ENCODE results near the gene IP6K1.
"Not testable (repeated sequence)": the region's sequence is repeated elsewhere in the genome, so short reads cannot be mapped to it uniquely, and the experiment has no call there.

The IP6K1 gene
- total RNA-seq: 48.8 reads per million, percentile 67 among the genes with 10 or more reads in this experiment

GRCh38 chr3:49786357-49787181 is at the start of gene IP6K1:
IP6K1 (minus strand) TSS chr3:49786542; CDS start chr3:49748040, 38,502 bp downstream.
- peak; percentile 100 for DNase-seq

GRCh38 chr3:49831341-49831740 is 45.0 kb upstream of the IP6K1 start:
- DNase-seq: no peak

DNA sequence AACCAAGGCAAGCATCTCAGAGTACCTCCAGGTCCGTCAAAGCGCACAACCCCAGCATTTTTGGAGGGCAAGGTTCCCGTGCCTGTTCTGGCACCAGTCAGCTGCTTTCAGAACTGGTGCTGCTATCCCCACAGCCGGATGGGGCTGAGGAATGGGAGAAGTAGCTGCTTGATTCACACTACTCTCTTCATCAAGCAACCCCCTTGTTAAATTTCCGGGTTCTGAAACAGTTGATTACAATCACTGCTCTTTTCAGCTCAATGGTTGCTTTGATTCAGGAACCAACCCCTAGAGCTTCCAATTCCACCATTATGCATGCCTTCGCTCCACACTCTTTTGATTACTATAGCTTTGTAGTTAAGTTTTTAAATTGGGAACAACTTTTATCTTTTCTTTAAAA is 39.7 kb upstream of the IP6K1 start:
- DNase-seq: no peak

GRCh38 chr3:49823131-49823530 is 36.8 kb upstream of the IP6K1 start:
- not testable (repeated sequence) for DNase-seq

- DNase-seq: no peak
Observed at GRCh38 chr3:49813497-49814174, 27.3 kb upstream of the IP6K1 start, which contains the start of gene UBA7. UBA7 (minus strand) TSS chr3:49813953; CDS start chr3:49813787, 166 bp downstream.

- no peak for DNase-seq
Observed at GRCh38 chr3:49812916-49813496, 26.7 kb upstream of the IP6K1 start.

DNA sequence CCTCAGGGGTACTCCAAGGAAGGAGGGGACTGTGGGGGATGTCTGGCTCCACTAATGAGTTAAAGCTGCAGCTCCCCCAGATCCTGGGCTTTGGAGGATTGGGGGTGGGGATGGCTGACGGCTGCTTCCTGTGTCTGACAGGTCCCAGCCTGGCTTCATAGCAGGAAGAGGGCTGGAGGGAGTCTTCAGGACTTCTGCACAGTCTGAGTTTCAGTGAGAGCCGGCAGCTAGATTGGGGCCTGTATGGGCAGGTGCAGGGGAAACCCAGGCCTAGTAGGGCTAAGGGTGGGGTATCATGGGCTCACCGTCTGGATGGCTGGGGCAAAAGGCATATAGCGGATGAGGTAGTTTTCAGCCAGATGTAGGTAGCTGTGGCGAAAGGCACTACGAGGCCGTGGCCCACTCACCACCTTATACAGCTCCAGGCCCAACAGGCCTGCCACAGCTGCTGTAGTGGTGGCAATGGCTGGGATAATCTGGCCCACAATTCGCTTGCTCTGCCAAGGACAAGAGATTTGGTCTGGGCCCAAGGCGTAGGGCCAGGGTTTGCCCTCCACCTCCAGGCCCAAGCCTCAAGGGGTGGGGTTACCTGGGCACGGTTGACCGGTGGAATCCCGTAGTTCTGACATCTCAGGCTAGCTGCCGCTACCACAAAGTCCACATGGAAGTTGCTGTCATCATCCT is 21.2 kb upstream of the IP6K1 start:
- no peak for DNase-seq

DNA sequence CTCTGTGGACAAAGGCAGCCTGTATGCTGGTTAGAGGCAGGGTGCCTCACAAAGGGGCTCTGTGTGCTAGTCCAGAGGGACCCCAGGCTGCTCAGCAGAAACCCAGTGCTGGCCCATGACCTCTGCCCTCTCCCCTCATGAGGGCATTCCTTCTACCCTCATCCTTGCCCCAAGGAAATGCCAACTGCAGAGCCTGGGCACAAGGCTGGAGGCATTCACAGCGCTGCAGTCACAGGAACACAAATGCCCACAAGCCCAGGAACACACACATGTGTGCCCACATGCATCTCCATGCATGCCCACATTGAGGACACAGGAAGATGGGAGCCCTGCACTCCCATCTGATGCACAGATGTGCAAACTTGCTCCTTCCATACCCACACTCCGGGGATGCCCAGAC is 20.5 kb upstream of the IP6K1 start:
- no peak for DNase-seq

- DNase-seq: no peak
Observed at GRCh38 chr3:49805897-49806701, 19.8 kb upstream of the IP6K1 start.

GRCh38 chr3:49805367-49805782 is 19.0 kb upstream of the IP6K1 start:
- DNase-seq: no peak

DNA sequence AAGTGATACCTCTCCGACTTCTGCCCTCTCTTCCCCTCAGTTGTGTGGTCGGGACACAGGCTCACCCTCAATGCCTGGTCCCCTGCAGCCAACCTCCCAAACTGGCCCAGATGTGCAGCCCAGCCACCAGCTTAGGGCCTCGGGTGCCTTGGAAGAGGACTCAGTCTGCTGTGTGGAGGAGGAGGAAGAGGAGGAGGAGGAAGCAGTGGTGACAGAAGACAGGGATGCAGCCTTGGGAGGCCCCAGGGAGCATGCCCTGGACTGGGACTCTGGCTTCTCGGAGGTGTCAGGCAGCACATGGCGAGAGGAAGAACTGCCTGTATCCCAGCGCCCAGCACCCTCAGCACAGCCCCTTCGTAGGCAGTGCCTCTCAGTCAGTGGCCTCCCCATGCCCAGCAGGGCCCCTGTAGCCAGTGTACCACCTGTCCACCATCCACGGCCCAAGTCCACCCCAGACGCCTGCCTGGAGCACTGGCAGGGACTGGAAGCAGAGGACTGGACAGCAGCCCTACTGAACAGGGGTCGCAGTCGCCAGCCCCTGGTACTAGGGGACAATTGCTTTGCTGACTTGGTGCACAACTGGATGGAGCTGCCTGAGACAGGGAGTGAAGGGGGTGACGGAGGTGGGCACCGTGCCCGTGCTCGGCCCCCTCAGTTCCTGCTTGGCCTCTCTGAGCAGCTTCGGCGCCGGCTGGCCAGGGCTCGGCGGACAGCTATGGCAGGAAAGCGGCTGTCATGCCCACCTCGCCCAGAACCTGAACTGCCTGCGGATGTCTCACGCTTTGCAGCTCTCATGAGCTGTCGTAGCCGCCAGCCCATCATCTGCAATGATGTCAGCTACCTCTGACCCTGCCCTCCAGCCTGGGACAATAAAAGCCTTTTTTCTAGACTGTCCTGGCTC is 18.0 kb upstream of the IP6K1 start:
- no peak for DNase-seq

GRCh38 chr3:49803465-49804140 is 17.3 kb upstream of the IP6K1 start:
- DNase-seq: peak; percentile 45

DNA sequence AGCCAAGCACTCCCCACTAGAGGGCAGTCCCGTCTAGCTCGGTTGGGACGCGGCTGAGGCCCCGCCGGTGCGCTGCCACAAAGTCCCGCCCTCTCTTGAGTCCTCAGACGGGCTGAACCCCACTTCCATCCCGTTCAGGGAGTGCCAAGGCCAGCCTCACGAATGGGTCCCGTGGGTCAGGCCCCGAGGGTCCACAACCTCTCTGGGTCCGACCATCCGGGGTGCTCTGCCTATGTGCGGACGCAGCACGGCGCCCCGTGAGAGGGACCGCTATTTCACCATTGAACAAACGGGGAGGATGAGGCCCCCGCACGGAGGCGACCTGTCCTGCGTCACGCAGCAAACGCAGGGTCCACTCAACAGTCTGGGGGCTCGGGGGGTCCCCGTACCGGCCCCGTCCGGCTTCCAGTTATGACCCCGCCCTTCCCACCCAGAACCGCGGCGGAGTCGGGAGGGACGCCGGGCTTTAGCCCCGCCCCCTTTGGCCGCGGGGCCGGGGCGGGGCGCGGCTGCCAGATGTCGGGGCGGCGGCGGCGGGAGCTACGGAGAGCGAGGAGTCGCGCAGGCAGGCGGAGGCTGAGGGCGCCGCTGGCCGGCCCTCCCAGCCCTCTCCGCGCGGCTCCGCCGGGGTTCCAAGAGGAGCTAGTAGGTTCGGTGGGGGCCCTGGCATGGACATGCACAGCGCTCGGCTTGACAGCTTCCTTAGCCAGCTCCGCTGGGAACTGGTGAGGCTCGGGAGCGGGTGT is 16.6 kb upstream of the IP6K1 start, which contains the start of gene INKA1:
INKA1 (plus strand) TSS at position 543 of the 746 bp plus-strand sequence; CDS start at position 675, 132 bp downstream.
- DNase-seq: peak; percentile 86

- no peak for DNase-seq
Observed at GRCh38 chr3:49801160-49801559, 14.8 kb upstream of the IP6K1 start.

DNA sequence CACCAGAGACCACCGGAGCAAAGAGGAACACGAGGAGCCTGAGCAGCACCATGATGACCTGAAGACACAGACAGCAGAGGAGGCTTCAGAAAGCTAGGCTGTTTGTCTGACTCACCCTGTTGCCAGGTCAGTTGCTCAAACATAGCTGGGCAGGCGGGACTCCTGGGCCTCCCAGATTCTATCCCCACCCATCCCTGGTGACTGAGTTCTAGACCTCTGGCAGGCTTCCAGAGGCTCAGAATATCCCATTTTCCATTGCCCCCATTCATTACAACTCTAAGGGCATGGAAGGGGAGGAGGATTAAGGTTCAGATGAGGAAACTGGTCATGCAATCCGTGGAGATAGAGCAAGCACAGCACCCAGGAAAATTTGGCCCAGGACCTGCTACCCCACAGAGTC is 13.4 kb upstream of the IP6K1 start, which contains the start of gene CDHR4:
CDHR4 (minus strand) TSS at position 113 of the 400 bp plus-strand sequence; CDS start at position 52, 61 bp downstream.
- no peak for DNase-seq

- DNase-seq: no peak
Observed at GRCh38 chr3:49799105-49799504, 12.8 kb upstream of the IP6K1 start.

- DNase-seq: no peak
Observed at GRCh38 chr3:49794926-49795905, 8.9 kb upstream of the IP6K1 start.

- DNase-seq: no peak
Observed at GRCh38 chr3:49794431-49794830, 8.1 kb upstream of the IP6K1 start.

Data from effector CD4-positive, alpha-beta T cell (primary cell).